Stimulated activated CD4-positive, alpha-beta T cell treated with anti-CD3 and anti-CD28 coated beads, Interleukin-15, amount 100 ng/mL, for 24 hours (primary cell): Measurements from ENCODE around the gene TCTN1.
A peak's percentile ranks its signal among the peaks of the same experiment; 100 is the strongest.
"Not testable (repeated sequence)": the region's sequence is repeated elsewhere in the genome, so short reads cannot be mapped to it uniquely, and the experiment has no call there.

Source experiments
- DNase-seq: peaks from one replicate; pipeline ENCODE4 v3.0.0-alpha.2; 2020

Gene TCTN1

DNA sequence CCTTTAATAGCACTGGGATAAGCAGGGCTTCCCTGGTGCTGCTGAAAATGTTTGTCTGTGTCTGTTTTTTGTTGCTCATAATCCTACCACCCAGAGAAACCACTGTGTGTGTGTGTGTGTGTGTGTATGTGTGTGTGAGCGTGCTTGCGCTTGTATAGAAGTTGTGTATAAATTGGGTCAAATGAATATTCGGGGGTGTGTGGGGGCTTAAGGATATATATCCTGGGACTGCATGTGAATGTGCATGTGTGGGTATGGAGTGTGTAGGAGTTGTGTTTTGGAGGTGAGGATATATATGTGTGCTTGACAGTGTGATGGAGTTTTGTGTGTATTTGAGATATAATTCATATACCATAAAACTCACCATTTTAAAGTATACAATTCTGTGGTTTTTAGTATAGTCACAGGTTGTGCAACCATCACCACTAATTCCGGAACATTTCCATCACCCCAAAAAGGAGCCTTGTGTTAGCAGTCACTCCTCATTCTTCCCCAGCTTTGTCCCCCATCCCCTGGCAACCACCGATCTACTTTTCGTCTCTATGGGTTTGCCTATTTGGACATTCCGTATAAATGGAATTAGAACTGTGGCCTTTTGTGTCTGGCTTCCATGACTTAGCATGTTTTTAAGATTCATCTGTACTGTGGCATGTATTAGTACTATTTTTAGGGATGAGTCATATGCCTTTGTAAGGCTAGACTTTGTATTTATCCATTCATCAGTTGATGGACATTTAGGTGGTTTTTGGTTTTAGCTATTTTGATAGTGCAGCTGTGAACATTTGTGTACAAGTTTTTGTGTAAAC is 25.6 kb downstream of the TCTN1 start:
- DNase-seq, result no peak

DNA sequence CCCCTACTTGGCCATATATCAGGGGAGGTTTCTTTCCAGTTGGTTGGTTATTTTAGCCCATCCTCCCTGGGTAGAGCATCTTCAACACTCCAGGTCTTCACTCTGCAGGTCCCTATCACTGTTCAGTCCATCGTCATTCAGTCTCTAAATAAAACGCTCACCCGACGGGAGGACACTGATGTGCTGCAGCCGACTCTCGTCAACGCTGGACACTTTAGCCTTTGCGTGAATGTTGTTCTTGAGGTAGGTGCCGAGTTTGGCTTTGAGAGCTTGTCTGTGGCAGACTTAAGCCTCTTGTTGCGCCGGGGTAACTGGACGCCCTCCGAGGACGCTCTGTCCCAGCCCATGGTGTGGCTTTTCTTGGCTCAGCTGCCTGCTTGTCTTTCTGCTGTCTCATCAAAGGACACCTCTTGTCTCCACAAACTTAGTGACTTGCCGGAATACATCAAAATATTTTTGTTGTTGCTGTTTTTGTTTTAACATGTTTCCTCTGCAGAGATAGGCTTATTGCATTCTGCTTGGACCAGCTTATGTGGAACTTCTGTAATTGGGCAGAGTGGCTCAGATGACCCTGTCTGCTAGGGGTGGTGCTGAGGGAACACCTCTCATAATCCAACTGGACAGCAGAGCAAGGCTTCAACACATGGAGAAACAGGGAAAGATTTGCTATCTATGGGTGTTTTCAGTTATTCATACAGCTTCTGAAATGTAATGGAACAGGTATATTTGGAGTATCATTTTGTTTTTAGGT is 26.5 kb downstream of the TCTN1 start:
- no peak for DNase-seq

DNA sequence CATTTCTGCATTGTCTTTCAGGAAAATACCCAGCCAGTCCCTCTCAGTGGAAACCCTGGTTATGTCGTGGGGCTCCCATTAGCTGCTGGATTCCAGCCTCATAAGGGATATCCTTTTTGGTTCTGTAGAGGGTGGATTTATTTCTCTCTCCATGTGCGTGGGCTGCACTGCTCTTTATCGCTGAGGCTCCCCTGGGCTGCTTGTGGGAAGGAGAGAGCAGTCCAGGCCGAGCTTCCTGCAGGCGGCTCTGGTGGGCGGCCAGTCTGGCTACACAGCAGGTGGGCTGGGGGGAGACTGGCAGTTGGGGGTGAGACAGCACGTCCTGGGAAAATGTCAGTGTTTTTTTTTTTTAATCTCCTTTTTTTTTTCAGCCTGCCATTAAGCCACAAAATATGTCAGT is 27.6 kb downstream of the TCTN1 start:
- DNase-seq, result no peak

DNA sequence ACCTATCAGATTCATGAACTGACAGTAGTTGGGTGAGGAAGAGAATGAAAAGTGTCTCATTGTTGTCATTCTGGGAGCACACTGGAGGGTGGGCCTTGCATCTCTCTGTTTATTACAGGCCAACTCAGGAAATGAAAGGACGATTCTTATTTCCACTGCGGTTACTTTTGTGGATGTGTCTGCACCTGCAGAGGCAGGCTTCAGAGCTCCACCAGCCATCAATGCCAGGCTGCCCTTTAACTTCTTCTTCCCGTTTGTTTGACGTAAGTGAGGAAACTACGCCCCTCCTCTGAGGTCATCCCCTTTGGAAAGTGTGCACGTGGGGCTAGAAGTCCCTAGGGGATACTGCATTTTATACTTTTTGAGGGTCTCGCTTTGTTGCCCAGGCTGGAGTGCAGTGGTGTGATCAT is 33.7 kb downstream of the TCTN1 start:
- peak; percentile 28 for DNase-seq

DNA sequence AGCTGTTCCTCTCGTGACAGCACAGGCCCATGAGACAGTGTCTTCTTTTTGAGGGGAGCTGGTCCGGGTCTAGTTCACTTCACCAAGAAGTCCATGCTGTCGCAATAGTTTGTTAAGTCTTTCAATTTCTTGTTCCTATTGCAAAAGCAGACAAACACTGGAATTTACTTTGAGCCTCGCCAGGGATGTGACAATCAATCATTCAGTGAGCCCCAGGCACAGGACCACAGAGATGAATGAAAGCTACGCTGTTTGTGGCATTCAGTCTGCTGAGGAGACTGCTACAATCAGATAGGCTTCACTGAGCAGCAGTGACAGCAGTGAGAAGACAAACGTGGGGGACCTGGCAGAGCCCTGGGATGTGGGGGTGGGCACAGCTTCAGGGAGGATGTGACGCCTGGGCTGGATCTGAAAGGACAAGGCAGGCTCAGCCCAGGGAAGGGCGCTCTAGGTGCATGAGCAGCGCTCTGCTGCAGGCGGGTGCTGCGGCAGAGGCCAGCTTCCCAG is 35.5 kb downstream of the TCTN1 start:
- DNase-seq, result no peak

DNA sequence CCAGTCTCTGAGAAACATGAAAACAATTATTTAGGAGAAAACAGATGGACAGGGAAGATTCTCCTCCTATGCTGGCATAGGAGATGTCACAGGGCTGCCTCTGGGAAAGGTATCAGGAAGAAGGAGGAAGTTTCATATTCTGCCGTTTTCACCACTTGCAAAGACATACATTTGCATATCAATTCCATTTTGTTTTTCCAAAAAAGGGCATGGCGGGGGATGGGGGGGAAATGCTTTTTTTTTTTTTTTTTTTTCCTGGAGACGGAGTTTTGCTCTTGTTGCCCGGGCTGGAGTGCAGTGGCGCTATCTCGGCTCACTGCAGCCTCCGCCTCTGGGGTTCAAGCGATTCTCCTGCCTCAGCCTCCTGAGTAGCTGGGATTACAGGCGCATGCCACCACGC is 40.3 kb downstream of the TCTN1 start:
- not testable (repeated sequence) for DNase-seq

DNA sequence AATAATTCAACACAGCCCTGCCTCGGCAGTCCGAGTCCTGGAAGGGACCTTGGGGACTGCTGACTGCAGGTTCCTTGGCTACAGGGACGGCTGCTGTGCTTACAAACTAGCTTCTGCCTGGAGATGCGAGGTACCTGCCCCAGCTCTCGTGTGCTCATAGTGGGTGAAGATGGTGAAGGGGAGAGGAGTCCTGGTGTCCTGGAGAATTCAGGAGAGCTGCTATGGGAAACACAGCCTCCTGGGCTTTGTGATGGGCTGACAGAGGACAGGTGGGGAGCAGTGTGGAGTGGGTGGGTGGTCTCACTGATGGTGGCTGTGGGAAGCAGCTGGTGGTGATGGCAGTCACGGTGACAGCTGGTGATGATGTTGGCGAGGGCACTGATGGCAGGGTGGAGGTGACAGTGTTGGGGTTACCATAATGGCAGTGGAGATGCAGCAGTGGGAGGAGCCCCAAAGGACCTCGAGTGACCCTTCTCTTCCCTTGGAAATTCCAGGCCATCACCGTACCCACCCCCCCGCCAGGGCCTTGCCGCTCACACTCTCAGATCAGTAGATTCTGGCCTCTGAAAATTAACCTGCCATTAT is 42.2 kb downstream of the TCTN1 start:
- no peak for DNase-seq

DNA sequence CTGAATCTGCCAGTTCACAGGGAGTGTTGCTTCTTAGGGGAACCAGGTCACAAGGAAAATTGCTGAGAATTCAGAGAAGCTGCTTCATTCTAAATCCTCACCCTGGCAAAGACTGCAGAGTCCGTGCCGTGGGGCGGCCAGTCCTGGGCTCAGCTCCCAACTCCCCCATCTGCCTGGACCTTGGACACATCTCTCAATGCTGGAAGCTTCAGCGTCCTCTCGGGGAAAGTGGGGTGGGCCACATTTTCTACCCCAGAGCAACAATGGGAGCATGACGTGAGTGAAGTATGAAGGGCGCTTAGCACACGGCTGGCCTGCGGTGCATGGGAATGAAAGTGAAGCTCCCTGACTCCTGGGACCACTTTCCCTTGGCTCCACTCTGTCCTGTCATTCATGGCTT is 43.8 kb downstream of the TCTN1 start:
- no peak for DNase-seq

DNA sequence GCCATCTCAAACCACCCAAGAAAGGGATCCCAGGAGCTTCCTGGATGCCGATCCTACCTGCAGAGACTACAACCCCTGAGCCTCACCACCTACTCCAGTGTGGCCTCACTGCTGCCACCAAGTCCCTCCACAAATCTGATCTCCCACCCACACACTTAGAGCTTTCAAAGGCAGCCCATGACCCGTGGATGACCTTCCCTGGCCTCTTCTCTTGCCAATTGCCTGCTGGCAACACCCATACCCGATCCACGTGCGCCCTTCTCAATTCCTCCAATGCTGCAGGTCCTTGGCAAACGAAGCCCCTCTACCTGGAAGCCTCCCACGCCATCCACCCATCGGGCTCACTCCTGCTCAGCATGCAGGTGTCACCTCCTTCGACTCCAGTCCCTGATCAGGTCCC is 44.3 kb downstream of the TCTN1 start:
- no peak for DNase-seq

DNA sequence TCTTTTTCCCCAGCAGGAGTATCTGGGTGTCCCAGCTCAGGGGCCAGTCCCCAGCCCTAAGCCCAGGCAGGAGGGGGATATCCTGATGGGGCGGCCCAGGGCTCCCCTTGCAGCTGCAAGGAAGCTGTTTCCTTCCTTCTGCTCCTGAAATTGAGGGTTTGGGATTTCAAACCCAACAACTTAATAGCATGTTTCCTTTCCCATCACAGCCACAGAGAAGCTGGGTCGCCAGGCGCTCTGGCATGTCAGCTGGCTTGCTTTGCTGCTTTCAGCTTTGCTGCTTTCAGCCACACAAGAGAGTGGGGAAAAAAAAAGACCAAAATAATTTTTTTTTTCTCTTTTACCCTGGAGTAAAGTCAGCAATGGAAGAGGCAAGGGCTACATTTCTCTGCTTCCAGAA is 44.9 kb downstream of the TCTN1 start:
- DNase-seq, result no peak

DNA sequence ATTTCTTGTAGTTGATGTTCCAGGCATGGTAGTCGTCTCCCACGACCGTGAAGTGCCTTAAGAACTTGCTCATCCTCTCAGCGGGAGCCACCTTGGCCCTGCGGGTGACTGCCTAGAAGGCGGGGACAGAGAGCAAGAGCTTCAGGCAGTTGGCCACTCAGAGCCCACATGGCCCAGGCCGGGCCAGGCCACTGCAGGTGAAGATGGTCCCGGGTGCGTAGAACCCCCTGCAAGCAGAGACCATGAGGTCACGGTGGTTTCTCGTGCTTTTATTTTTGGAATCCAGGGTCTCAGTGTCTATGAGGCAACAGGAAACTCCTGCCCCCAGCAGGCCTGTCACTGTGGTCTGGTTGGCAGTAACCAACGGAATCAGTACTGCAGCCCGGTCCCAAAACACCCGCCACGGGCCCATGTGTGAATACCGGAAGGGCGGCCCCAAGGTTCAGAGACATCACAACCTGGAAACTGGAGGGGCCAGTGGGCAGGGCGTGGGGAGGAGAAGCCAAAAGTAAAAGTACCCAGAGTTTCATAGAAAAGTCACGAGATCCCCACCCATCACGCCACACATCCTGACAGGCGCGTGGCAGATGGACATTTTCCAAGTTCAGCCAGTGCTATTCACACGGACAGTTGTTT is 47.5 kb downstream of the TCTN1 start:
- peak; percentile 76 for DNase-seq

DNA sequence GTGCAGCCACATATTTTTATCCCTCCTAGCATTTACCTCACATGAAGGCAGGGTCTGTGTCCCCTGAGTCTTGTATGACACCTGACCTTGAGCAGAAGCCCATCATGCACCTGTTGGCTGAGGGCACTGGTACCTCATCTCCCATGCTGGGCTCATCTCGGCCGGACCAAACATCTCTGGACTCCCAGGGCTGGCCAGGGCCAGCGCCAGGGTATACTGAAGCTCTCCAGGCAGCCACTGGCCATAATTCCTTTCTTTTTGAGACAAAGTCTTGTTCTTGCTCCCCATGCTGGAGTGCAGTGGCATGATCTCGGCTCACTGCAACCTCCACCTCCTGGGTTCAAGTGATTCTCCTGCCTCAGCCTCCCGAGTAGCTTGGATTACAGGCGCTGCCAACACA is 53.0 kb downstream of the TCTN1 start:
- no peak for DNase-seq

DNA sequence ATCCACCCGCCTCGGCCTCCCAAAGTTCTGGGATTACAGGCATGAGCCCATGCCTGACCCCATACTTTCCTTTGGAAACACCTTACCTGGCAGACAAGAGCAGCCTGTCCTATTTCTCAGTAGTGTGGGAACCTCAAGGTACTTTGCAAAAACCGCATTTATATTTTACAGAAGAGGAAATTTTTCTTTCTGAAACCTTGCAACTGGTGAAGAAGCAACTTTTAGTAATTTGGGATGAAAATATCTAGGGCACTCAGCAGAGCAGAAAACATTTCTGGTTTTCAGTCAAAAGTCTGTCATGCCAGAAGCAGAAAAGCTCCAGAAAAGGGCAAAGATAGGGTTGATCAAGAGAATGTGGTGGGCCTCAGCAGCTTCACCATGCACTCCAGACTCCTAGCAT is 53.7 kb downstream of the TCTN1 start:
- no peak for DNase-seq

DNA sequence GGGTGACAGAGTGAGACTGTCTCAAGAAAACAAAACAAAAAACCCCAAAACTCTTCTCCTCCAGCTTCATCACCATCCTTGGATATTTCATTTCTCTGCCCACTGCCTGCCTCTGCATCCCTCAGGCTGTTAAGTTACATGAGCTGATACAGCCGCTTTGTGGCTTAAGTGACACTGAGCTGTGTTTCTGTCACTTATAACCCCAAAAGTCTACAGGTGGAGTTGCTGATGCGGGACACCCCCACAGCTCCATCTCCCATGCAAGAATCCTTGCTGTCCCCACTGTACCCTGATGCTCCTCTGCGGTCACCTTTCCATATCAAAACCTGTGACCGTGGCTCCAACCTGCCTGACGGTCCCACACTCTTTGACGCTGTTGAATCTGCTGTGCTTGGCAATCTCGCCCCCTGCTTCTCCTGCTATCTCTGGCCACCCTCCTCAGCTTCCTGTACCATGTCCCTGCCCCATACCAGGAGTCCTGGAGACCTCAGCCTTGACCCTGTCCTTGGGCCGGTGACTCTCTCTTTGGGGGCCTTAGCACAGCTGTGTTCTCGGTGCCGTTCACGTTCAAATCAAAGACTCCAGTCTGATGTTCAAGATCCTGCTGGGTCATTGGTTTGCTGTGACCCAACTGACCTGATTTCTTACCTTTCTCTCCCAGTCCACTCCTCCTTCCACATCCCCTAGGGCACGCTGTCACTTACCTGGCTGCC is 54.7 kb downstream of the TCTN1 start:
- DNase-seq, result no peak

DNA sequence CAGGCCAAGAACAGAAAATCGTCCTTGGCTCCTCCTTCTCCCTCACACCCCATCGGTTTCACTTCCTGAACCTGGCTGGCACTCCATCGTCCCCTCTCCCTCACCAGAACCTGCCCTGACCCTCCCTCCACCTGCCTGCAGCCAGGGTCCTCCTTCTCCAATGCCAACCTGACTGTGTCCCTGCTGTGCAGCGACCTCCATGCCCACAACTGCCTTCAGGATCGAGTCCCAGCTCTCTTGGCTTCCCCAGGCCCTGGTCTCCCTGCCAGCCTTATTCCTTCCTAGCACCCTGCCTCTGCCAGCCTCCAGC is 55.2 kb downstream of the TCTN1 start:
- no peak for DNase-seq

DNA sequence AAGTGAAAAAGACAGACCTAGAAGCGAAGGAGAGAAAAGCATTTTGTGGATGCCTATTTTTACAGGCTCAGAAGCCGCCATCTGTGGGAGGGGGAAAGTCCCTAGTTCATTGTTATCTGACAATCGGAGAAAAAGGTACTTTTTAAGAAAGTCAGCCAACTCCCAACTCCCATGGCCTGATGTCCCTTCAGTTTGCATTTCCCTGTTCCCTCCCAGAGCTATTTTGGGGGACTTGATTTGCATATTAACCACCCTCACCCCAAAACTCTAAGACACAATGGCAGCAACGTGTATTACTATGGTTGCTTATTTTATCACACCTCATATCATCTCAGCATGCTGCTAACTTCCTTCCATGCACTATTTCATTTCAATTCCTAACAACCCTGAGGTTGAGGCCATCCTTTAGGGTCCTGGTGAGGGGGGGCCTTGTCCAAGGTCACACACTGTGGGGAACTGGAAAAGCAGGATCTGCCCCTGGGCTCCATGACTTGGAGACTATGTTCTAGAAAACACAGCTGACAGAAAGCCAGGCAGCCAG is 56.3 kb downstream of the TCTN1 start:
- peak; percentile 66 for DNase-seq

DNA sequence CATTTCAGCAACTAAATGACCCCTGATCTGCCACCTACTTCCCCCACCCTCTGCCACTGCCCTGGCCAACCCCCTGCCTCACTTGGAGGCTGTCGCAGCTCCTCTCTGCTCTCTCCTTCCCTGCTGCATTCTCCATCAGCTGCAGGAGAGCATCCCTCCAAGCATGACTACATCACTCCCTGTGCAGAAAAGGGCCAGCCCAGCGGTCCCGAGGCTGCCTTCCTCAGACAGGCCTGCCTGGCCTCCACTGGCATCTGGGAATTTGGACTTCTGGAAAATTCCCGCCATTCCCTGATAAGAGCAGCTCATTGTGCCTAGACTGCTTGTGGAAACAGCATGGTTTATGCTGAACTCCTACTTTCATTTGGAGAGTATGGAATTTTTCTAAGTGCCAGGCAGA is 62.2 kb downstream of the TCTN1 start:
- DNase-seq, result no peak

DNA sequence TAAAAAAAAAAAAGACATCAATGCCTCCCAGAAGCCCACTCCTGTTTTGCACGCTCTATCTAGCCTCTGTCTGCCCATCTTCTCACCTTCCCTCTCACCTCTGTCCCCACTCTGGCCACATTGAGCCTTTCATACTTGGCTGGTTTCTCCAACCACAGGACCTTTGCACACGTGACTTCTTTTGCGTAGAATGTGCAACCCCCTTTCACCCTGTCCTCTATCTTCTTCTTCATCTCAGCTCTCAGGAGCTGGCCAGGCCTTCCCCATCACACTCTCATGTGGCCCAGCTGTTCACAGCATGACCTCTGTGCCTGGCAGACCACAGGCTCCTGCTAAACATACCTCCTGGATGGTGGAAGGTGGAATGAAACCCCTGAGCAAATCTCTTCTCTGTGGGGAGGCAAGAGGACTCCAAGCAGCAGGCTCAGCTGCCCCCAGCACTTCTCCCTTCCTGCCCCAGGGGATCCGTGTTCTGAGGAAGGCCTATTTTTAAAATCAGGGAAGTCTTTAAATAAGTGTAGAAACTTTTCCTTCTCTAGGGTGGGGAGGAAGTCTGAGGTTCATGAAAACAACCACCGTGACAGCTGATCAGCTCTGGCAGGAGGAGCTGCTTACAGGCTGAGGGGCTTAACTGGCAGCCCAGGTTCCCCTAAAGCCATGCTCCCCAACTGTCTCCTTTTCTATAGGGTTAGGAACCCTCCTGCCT is 63.4 kb downstream of the TCTN1 start:
- DNase-seq, result no peak

DNA sequence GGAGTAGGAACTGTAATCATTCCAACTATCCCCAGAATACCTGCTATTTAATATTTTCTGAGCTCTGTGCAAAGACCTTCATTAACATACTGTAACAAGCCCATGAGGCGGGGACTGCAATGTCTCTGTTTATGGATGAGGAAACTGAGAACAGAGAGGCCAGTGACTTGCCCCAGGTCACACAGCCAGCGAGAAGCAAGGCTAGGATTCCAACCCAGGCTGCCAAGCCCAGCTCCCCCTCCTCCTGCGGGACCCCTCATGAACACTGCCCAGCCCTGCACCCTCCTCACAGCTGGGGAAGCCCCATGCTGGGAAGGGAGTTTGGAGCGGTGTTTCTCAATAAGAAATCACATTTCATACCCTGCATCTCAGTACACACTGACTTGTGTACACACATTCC is 64.1 kb downstream of the TCTN1 start:
- DNase-seq, result no peak

DNA sequence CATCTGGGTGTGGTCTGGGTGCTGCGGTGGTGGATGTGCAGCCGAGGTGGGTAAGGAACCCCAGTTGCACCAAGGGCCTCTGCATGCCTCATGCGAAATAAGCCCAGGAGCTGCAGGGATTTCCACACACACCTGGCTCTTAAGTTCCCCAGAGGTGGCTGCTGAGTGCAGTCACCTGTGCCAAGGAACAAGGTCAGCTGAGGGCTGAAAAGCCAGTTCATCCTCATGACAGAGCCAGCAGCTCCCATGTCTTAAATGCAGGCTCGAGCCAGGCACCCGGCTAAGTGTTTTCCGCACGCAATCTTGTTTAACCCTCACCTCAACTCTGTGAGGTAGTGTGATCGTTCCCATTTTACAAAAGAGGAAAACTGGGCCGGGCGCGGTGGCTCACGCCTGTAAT is 65.3 kb downstream of the TCTN1 start:
- no peak for DNase-seq

DNA sequence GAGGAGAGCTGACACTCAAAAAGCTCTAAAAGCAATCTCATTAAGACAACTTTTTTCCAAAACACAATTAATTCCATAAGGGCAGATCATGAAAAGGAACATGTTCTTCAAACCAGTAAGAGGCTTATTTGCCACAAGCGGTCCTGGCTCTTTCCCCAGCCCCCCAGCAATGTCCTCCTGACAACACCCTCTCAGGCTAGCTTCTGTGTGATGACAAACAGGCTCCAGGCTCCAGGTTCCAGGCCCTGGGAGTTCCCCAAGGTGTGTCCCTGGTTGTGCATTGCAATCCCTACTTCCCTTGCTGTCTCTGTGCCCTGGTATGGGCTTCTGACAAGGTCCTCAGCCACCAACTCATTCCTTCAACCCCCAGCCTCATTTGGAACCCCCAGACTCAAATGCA is 66.1 kb downstream of the TCTN1 start:
- DNase-seq, result no peak

DNA sequence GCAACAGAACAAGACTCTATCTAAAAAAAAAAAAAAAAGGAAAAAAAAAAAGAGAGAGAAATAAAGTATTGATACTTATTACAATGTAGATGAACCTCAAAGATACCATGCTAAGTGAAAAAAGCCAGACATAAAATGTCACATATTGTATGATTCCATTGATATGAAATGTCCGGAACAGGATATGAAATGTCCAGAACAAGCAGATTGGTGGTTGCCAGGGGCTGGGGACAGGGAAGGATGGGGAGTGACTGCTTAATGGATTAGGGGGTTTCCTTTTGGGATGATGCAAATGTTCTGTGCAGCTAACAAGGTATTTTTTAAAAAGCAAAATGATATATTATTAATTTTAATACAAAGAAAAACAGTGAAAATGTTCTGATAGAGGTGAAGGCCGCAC is 70.0 kb downstream of the TCTN1 start:
- no peak for DNase-seq
